K562 (cell line): Measurements from ENCODE around the gene CELSR2. TPM values are rescaled to one million over a fixed set of nuclear protein-coding genes. Genes with fewer than 3 reads are reported as not detected.

Experiments used
- ATF7 ChIP-seq: fragments of 450-650 bp; IDR thresholded peaks from 2 replicates; pipeline ENCODE4 v1.7.1; 2014; ENCODE audit warnings: mild to moderate bottlenecking, moderate library complexity
- BCLAF1 ChIP-seq, 2 experiments: fragments of 450-650 bp in 1 of 2; IDR thresholded peaks; 2 replicates each; pipeline ENCODE4 v1.6.1; 2011 to 2017; ENCODE audit warnings: low read depth in 2 of 2, antibody characterized with exemption in 1 of 2, borderline replicate concordance in 1 of 2, low read length in 1 of 2, mild to moderate bottlenecking in 1 of 2, mixed read lengths in 1 of 2; ENCODE audit not compliant: control insufficient read depth in 1 of 2
- CBFA2T2 ChIP-seq: fragments of 450-650 bp; conservative IDR thresholded peaks from 2 replicates; pipeline ENCODE4 v1.6.1; 2017; ENCODE audit warnings: mild to moderate bottlenecking
- CHD1 ChIP-seq: fragments of 200-600 bp; sonication (generic); IDR thresholded peaks from one replicate; pipeline ENCODE4 v1.6.1; 2012; ENCODE audit warnings: mild to moderate bottlenecking, moderate library complexity, low read length, inconsistent platforms
- GTF2E2 ChIP-seq: fragments of 200-800 bp; sonication (Bioruptor generic); IDR thresholded peaks from 2 replicates; pipeline ENCODE4 v1.6.1; 2016; ENCODE audit warnings: missing genetic modification characterization, missing compliant biosample characterization
- HEY1 ChIP-seq: fragments of 250-450 bp; sonication (Bioruptor Pico); IDR thresholded peaks from 2 replicates; pipeline ENCODE4 v1.5.0; 2020; ENCODE audit warnings: mild to moderate bottlenecking, moderate library complexity, borderline replicate concordance
- MCM2 ChIP-seq: fragments of 450-650 bp; IDR thresholded peaks from 2 replicates; pipeline ENCODE4 v1.6.1; 2017; ENCODE audit warnings: low read depth, mild to moderate bottlenecking
- MECOM ChIP-seq: fragments of 250-450 bp; sonication (Bioruptor Pico); IDR thresholded peaks from 2 replicates; pipeline ENCODE4 v1.8.0; 2022; ENCODE audit warnings: inconsistent platforms
- MTA1 ChIP-seq: fragments of 450-650 bp; IDR thresholded peaks from 2 replicates; pipeline ENCODE4 v1.6.1; 2017; ENCODE audit warnings: borderline replicate concordance
- MYC ChIP-seq, 2 experiments: fragments of 250-450 bp in 1 of 2; sonication (Bioruptor Pico) in 1 of 2; IDR thresholded peaks; 2 replicates each; pipeline versions ENCODE4 v1.5.1 to v1.6.1; 2012 to 2021; ENCODE audit warnings: low read depth in 2 of 2, borderline replicate concordance in 1 of 2, improper control_type of control experiment in 1 of 2, low read length in 1 of 2, mild to moderate bottlenecking in 1 of 2, moderate library complexity in 1 of 2
- NELFE ChIP-seq: IDR thresholded peaks from 2 replicates; pipeline ENCODE4 v1.6.1; 2011; ENCODE audit warnings: mild to moderate bottlenecking; ENCODE audit not compliant: insufficient read depth, insufficient read length
- POLR3A ChIP-seq: IDR thresholded peaks from 2 replicates; pipeline ENCODE4 v1.6.1; 2011; ENCODE audit warnings: borderline replicate concordance, mild to moderate bottlenecking, moderate library complexity; ENCODE audit not compliant: insufficient read length, insufficient read depth; ENCODE audit errors: extremely low read depth
- VEZF1 ChIP-seq: fragments of 200-800 bp; sonication (Bioruptor generic); IDR thresholded peaks from 2 replicates; pipeline ENCODE4 v1.6.1; 2017; ENCODE audit warnings: missing genetic modification characterization, missing compliant biosample characterization
- ZC3H8 ChIP-seq: fragments of 450-650 bp; IDR thresholded peaks from 2 replicates; pipeline ENCODE4 v1.6.1; 2017
- ZFX ChIP-seq: sonication (generic); formaldehyde crosslinking; IDR thresholded peaks from 2 replicates; pipeline ENCODE4 v1.8.0; 2022; ENCODE audit warnings: mild to moderate bottlenecking, missing genetic modification reagents, moderate library complexity
- ZNF175 ChIP-seq: fragments of 200-800 bp; sonication (Bioruptor generic); IDR thresholded peaks from 2 replicates; pipeline ENCODE4 v1.6.1; 2016; ENCODE audit warnings: low read depth, mild to moderate bottlenecking, missing genetic modification characterization, missing compliant biosample characterization
- polyA plus RNA-seq, 8 experiments: library from polyadenylated mRNA; depleted of rRNA in 4 of 8; stranded (reverse) in 5 of 8; unstranded in 3 of 8; fragments of >200 nt; fragmentation: Nextera tagmentation in 2 of 8; fragmentation: Illumina TruSeq in 1 of 8; extraction: Ambion mirVana in 2 of 8; extraction: Trizol in 1 of 8; gene quantifications; 2 replicates each; pipeline versions ENCODE4 v1.2.1 to v1.2.3, GENCODE V29; 2011 to 2014; ENCODE audit warnings: inconsistent platforms in 1 of 8, missing spikeins in 1 of 8
- total RNA-seq, 7 experiments: library from RNA; depleted of rRNA in 6 of 7; stranded (reverse); fragments of >200 nt in 6 of 7; fragmentation: Illumina TruSeq in 2 of 7; extraction: Trizol in 2 of 7; gene quantifications; 2 replicates each; pipeline versions ENCODE4 v1.2.1 to v1.2.3, GENCODE V29; 2011 to 2021; ENCODE audit warnings: low replicate concordance in 1 of 7
- TF ChIP-seq, protein P1 (sequence below): fragments of 250-450 bp; sonication (Bioruptor Pico); IDR thresholded peaks from 2 replicates; pipeline ENCODE4 v1.4.0; 2020; ENCODE audit warnings: mild to moderate bottlenecking, moderate library complexity
- TF ChIP-seq, protein P2 (sequence below): sonication (generic); formaldehyde crosslinking; IDR thresholded peaks from 2 replicates; pipeline ENCODE4 v1.5.0; 2020; ENCODE audit warnings: missing genetic modification reagents
- TF ChIP-seq, protein P3 (sequence below): fragments of 450-650 bp; IDR thresholded peaks from 2 replicates; pipeline ENCODE4 v1.6.1; 2016; ENCODE audit warnings: missing biosample characterization, missing genetic modification characterization

CELSR2 gene
- total and polyA plus RNA-seq, 9 of the 15 experiments (the other 6 are each of a cell fraction or from before 2014, with no cell fraction given) = 0.31 to 21.9 (median 4.2) TPM

DNA sequence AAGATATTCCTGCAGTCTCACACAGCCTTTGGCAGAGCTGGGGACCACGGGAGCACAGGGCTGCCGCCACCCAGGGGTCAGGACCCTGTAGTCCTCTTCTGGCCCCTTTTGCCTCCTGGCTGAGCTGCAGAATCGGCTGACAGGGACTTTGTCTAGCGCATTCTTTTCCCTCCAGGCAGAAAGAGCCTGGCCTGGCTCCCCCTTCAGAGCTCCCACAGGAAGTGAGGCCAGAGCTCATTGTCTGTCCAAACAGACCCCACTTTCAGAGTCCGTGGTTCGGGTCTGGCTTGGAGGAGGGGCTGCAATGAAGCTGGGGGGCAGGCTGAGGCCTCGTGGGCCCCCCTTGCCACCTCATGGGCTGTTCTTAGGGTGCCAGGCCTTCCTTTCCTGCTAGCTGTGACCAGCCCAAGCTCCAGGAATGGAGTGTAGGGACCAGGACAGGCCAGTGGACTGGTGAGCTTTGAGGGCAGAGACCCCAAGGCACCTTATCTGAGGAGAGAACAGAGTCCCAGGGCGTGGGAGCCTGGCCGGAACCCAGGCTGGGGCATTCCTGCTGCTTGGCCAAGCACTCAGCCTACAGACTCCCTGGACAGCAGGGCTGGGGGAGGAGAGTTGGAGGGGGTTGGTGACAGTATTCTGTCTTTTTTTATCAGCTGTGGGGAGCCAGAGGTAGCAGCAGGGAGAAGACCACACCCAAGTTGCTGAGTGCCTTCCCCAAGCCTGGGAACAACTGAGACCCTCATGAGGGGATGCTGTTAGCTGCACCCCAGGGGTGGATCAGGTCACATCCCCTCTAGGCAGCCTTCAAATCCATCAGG lies 4.7 kb downstream of the CELSR2 start (continued):
- TF ChIP-seq, protein P1, sequence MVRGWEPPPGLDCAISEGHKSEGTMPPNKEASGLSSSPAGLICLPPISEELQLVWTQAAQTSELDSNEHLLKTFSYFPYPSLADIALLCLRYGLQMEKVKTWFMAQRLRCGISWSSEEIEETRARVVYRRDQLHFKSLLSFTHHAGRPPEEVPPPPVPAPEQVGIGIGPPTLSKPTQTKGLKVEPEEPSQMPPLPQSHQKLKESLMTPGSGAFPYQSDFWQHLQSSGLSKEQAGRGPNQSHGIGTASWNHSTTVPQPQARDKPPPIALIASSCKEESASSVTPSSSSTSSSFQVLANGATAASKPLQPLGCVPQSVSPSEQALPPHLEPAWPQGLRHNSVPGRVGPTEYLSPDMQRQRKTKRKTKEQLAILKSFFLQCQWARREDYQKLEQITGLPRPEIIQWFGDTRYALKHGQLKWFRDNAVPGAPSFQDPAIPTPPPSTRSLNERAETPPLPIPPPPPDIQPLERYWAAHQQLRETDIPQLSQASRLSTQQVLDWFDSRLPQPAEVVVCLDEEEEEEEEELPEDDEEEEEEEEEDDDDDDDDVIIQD (CRISPR knock-in tag) = no peak
- TF ChIP-seq, protein P2, sequence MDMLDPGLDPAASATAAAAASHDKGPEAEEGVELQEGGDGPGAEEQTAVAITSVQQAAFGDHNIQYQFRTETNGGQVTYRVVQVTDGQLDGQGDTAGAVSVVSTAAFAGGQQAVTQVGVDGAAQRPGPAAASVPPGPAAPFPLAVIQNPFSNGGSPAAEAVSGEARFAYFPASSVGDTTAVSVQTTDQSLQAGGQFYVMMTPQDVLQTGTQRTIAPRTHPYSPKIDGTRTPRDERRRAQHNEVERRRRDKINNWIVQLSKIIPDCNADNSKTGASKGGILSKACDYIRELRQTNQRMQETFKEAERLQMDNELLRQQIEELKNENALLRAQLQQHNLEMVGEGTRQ = no peak
- TF ChIP-seq MTA1 (no peak), BCLAF1 (IDR thresholded peaks at IDR 0.05; ENCODE audit: borderline replicate concordance in 1 of 2, control insufficient read depth in 1 of 2, low read depth in 2 of 2, low read length in 1 of 2) (no peak), HEY1 (no peak), ZC3H8 (no peak), ZFX (CRISPR knock-in tag) (peak; percentile 55), MCM2 (no peak), CHD1 (peak; percentile 19), POLR3A (no peak), MYC (IDR thresholded peaks at IDR 0.05; ENCODE audit: low read depth, low read length) (no peak), MYC (CRISPR knock-in tag; IDR thresholded peaks at IDR 0.05; ENCODE audit: borderline replicate concordance, low read depth) (no peak), GTF2E2 (tag) (no peak), ATF7 (no peak), NELFE (no peak), CBFA2T2 (peak; percentile 28), VEZF1 (CRISPR knock-in tag) (peak; percentile 44), ZNF175 (CRISPR knock-in tag) (peak; percentile 61; the same call in 1 of the 2 replicates), MECOM (CRISPR knock-in tag) (no peak)
- TF ChIP-seq, protein P3, sequence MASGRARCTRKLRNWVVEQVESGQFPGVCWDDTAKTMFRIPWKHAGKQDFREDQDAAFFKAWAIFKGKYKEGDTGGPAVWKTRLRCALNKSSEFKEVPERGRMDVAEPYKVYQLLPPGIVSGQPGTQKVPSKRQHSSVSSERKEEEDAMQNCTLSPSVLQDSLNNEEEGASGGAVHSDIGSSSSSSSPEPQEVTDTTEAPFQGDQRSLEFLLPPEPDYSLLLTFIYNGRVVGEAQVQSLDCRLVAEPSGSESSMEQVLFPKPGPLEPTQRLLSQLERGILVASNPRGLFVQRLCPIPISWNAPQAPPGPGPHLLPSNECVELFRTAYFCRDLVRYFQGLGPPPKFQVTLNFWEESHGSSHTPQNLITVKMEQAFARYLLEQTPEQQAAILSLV (tag) = no peak
